ENCODE results near the gene H6PD. TPM values are rescaled to one million over a fixed set of nuclear protein-coding genes. Genes with fewer than 3 reads are reported as not detected.

The H6PD gene
- total and polyA plus RNA-seq, 2 experiments from 2014 or later, result 1.2 to 4.7 TPM

DNA sequence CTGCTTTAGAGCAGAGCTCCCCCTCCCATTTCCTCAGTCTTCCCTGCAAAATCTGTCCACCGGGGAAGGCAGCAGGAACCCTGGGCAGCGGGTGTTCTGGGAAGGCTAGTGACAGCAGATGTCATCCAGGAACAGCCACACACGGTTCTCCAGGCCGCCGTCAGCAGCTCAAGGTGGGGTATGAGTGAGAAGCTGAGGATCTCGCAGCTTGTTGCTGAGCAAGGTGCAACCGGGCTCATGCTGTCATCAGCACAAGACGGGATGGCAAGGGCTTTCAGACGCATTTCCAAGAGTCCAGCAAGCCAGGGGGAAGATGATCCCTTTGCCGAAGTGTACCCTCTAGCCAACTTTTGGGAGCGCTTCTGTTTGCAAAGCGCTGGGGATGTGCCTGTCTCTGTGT, 35.1 kb downstream of the H6PD start (continued):
- TF ChIP-seq, protein P1, sequence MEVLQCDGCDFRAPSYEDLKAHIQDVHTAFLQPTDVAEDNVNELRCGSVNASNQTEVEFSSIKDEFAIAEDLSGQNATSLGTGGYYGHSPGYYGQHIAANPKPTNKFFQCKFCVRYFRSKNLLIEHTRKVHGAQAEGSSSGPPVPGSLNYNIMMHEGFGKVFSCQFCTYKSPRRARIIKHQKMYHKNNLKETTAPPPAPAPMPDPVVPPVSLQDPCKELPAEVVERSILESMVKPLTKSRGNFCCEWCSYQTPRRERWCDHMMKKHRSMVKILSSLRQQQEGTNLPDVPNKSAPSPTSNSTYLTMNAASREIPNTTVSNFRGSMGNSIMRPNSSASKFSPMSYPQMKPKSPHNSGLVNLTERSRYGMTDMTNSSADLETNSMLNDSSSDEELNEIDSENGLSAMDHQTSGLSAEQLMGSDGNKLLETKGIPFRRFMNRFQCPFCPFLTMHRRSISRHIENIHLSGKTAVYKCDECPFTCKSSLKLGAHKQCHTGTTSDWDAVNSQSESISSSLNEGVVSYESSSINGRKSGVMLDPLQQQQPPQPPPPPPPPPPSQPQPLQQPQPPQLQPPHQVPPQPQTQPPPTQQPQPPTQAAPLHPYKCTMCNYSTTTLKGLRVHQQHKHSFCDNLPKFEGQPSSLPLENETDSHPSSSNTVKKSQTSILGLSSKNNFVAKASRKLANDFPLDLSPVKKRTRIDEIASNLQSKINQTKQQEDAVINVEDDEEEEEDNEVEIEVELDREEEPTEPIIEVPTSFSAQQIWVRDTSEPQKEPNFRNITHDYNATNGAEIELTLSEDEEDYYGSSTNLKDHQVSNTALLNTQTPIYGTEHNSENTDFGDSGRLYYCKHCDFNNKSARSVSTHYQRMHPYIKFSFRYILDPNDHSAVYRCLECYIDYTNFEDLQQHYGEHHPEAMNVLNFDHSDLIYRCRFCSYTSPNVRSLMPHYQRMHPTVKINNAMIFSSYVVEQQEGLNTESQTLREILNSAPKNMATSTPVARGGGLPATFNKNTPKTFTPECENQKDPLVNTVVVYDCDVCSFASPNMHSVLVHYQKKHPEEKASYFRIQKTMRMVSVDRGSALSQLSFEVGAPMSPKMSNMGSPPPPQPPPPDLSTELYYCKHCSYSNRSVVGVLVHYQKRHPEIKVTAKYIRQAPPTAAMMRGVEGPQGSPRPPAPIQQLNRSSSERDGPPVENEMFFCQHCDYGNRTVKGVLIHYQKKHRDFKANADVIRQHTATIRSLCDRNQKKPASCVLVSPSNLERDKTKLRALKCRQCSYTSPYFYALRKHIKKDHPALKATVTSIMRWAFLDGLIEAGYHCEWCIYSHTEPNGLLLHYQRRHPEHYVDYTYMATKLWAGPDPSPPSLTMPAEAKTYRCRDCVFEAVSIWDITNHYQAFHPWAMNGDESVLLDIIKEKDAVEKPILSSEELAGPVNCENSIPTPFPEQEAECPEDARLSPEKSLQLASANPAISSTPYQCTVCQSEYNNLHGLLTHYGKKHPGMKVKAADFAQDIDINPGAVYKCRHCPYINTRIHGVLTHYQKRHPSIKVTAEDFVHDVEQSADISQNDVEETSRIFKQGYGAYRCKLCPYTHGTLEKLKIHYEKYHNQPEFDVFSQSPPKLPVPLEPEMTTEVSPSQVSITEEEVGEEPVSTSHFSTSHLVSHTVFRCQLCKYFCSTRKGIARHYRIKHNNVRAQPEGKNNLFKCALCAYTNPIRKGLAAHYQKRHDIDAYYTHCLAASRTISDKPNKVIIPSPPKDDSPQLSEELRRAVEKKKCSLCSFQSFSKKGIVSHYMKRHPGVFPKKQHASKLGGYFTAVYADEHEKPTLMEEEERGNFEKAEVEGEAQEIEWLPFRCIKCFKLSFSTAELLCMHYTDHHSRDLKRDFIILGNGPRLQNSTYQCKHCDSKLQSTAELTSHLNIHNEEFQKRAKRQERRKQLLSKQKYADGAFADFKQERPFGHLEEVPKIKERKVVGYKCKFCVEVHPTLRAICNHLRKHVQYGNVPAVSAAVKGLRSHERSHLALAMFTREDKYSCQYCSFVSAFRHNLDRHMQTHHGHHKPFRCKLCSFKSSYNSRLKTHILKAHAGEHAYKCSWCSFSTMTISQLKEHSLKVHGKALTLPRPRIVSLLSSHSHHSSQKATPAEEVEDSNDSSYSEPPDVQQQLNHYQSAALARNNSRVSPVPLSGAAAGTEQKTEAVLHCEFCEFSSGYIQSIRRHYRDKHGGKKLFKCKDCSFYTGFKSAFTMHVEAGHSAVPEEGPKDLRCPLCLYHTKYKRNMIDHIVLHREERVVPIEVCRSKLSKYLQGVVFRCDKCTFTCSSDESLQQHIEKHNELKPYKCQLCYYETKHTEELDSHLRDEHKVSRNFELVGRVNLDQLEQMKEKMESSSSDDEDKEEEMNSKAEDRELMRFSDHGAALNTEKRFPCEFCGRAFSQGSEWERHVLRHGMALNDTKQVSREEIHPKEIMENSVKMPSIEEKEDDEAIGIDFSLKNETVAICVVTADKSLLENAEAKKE (CRISPR knock-in tag; IDR thresholded peaks at IDR 0.05), result no peak
- TF ChIP-seq EZH2 (IDR thresholded peaks at IDR 0.05; ENCODE audit: low read depth, unreplicated experiment) (no peak), ZNF331 (CRISPR knock-in tag; IDR thresholded peaks at IDR 0.05; ENCODE audit: low read depth) (no peak), POLR2AphosphoS5 (IDR thresholded peaks at IDR 0.05; ENCODE audit: low read depth) (no peak), EZH2phosphoT487 (IDR thresholded peaks at IDR 0.05; ENCODE audit: unreplicated experiment) (no peak), NANOG (IDR thresholded peaks at IDR 0.05; ENCODE audit: borderline replicate concordance) (no peak), STAT1 (IDR thresholded peaks at IDR 0.05; ENCODE audit: unreplicated experiment) (no peak), JUNB (IDR thresholded peaks at IDR 0.05; ENCODE audit: unreplicated experiment) (no peak)
- TF ChIP-seq, protein P2, sequence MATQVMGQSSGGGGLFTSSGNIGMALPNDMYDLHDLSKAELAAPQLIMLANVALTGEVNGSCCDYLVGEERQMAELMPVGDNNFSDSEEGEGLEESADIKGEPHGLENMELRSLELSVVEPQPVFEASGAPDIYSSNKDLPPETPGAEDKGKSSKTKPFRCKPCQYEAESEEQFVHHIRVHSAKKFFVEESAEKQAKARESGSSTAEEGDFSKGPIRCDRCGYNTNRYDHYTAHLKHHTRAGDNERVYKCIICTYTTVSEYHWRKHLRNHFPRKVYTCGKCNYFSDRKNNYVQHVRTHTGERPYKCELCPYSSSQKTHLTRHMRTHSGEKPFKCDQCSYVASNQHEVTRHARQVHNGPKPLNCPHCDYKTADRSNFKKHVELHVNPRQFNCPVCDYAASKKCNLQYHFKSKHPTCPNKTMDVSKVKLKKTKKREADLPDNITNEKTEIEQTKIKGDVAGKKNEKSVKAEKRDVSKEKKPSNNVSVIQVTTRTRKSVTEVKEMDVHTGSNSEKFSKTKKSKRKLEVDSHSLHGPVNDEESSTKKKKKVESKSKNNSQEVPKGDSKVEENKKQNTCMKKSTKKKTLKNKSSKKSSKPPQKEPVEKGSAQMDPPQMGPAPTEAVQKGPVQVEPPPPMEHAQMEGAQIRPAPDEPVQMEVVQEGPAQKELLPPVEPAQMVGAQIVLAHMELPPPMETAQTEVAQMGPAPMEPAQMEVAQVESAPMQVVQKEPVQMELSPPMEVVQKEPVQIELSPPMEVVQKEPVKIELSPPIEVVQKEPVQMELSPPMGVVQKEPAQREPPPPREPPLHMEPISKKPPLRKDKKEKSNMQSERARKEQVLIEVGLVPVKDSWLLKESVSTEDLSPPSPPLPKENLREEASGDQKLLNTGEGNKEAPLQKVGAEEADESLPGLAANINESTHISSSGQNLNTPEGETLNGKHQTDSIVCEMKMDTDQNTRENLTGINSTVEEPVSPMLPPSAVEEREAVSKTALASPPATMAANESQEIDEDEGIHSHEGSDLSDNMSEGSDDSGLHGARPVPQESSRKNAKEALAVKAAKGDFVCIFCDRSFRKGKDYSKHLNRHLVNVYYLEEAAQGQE (IDR thresholded peaks at IDR 0.05; ENCODE audit: unreplicated experiment), result no peak
